Measurements from ENCODE around the gene TMEM132C.

The TMEM132C gene

DNA sequence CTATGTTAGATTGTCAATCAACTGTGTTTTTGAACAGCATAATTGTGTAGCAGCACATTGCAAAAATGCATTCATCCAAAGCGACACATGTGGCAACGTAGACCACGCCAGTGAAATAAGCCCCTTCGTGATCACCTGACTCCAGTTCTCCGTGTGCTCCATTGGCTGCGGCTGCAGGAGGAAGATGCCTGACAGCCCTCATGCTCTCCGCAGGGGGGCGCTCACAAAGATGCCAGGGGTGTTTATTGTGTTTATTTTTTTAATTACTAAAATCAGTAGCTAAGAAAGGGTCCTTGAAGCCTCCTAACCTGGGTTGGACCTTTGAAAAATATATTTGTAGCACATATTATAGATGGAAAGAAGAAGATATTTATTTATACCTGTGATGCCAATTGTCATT lies 440.5 kb downstream of the TMEM132C start:
- DNase-seq (ENCODE audit: low read depth in 2 of 2), result no peak

DNA sequence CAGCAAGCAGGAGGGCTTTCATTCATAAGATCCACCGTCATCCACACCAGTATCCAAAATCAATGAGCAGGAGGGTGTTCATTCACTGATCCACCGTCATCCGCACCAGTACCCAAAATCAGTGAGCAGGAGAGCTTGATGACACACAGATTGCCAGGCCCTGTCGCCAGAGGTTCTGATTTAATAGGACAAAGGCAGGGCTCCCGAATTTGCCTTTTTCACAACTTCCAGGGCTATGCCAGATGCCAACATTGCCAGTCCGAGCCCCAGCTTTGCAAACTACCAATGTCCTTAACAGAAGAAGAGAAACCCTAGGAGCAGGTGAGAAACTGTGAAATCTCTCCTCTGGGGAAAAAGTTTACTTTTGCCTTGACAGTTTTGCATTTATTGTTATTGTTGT lies 441.8 kb downstream of the TMEM132C start:
- DNase-seq (ENCODE audit: low read depth in 2 of 2), result no peak

DNA sequence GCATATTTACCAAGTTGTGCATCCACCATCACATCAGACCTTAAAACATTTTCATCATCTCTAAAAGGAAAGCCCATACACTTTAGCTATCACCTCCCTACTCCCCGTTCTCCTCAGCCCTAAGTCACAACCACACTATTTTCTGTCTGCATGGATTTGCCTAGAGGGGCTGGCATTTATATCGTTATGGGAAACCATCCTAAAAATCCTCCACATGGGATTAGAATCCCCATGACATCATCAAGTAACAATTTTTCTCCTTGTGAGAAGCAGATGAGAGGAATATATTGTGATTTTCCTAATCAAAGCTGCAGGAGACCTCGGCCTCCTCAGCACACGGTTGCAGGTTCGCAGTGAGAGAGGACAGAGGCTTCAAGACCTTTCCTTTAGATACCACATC lies 442.7 kb downstream of the TMEM132C start:
- DNase-seq (ENCODE audit: low read depth in 2 of 2), result no peak

DNA sequence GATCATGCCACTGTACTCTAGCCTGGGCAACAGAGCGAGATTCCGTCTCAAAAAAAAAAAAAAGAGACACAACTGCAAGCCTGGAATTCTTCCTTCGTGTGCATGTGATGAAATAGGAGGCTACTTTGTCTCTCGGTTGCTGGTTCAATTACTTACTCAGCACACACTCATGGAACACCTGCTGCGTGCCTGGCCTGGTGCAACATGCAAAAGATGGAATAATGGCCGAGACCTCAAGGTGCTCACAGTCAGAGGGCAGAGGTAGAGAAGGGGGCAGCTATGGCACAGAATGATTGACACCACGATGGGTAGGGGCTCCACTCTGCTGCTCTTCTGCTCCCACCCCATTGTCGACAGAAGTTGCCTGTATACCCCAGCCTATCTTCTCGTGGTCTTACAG lies 444.5 kb downstream of the TMEM132C start:
- no peak for DNase-seq (ENCODE audit: low read depth in 2 of 2)

- DNase-seq (ENCODE audit: low read depth in 2 of 2), result no peak
Measured at GRCh38 chr12:128712622-128713021, 445.7 kb downstream of the TMEM132C start.

- DNase-seq (ENCODE audit: low read depth in 2 of 2), result no peak
Measured at GRCh38 chr12:128715485-128715884, 448.5 kb downstream of the TMEM132C start.

DNA sequence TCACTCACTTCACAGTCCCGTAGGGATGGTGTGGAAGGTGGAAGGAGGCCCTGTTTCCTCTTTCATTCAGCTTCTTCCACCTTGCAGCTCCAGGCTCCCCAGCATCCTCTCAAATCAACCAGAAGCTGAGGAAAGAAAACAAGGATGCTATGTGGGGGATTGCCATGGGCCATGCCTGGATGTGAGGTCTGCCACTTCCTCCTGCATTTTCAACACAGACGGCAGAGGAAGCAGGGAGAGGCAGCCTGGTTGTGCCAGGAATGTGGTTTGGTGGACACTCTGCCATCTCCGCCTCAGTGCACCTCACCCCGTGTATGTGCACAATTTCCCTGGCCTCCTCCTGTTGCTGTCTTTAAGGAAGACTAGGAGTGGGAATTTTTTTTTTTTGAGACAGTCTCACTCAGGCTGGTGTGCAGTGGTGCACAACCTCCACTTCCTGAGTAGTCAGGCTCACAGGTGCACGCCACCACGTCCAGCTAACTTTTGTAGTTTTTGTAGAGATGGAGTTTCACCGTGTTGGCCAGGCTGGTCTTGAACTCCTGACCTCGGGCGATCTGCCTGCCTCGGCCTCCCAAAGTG lies 457.6 kb downstream of the TMEM132C start:
- DNase-seq (ENCODE audit: low read depth in 2 of 2), result no peak

DNA sequence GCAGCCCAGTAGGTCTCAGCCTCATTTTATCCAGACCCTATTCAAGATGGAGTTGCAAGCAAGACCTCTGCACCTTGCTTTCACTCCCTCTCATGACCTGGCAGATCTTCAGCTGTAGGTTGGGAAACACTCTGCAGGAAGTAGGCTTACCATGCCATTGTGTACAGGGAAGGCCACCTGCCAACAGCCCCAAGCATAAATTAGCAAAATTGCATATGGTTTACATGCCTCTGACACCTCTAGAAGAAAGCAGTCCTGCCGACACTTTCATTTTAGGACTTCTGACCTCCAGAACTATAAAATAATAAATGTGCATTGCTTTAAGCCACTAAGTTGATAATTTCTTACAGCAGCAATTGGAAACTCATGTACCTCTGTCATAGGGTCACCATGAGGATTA lies 459.9 kb downstream of the TMEM132C start:
- no peak for DNase-seq (ENCODE audit: low read depth in 2 of 2)

GRCh38 chr12:128727461-128727860 lies 460.5 kb downstream of the TMEM132C start:
- no peak for DNase-seq (ENCODE audit: low read depth in 2 of 2)

- no peak for DNase-seq (ENCODE audit: low read depth in 2 of 2)
Measured at GRCh38 chr12:128727999-128728398, 461.0 kb downstream of the TMEM132C start.

GRCh38 chr12:128729628-128730121 lies 462.7 kb downstream of the TMEM132C start:
- no peak for DNase-seq (ENCODE audit: low read depth in 2 of 2)

GRCh38 chr12:128734371-128734770 lies 467.4 kb downstream of the TMEM132C start:
- DNase-seq (ENCODE audit: low read depth in 2 of 2), result no peak

DNA sequence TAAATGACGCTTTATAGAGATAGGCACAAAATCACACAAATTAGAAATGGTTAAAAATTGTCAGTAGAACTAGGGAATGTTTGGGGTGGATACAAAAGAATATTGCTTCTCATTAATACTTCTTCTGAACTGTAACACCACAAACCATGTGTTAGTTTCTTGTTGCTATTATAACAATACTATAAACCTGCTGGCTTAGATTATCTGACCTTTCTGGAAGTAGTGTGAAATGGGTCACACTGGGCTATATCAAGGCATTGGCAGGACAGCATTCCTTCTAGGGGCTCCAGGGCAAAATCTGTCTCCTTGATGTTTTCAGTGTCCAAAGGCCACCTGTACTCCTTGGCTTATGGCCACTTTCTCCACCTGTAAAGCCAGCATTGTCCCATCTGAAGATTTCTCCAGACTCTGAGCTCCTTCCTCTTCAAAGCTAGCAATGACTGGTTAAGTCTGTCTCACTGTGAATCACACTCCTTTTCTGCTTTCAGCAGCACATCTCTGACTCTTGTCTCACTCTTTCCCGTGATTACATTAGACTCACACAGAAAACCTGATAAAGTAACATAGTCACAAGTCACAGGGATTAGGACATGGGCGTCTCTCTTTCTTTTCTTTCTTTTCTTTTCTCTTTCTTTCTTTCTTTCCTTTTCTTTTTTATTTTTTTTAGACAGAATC lies 470.5 kb downstream of the TMEM132C start:
- no peak for DNase-seq (ENCODE audit: low read depth in 2 of 2)

GRCh38 chr12:128743916-128744315 lies 476.9 kb downstream of the TMEM132C start:
- no peak for DNase-seq (ENCODE audit: low read depth in 2 of 2)

GRCh38 chr12:128745772-128746689 lies 479.1 kb downstream of the TMEM132C start:
- no peak for DNase-seq (ENCODE audit: low read depth in 2 of 2)

DNA sequence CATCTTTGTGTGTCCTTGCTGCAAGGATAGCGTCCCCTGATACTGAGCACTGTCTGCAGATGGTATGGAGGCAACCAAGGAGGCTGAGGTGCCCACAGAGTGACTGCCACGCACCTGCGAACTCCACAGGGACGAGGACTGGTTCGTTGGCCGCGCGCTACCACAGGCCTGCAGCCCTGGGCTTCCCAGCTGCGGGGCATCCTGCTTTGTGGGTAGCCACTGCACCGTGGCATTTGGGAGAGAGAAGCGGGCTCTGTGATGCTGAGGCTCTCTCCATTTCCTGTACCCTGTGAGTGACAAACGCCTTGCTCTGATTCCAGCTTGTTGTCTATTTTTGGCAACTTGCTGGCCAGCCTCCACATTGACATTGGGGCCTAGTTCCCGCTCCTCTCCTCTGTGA lies 480.5 kb downstream of the TMEM132C start:
- DNase-seq (ENCODE audit: low read depth in 2 of 2), result no peak

DNA sequence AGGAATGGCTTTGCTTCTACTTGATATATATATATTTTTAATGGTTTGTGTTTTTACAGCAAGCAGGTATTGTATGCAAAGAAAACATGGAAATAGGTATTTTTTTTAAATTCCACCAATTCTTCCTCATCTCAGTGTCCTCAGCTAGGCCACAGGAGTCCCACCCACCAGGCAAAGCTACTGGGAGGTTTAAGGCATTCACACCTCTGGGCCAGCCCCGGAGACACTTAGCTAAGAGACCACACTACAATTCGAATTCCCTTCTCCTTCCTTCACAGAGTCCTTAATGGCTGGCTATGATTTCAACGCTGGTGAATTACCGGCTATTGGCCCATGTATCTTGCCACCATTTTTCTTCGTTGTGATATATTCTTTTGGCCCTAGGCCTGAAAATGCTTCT lies 485.4 kb downstream of the TMEM132C start:
- DNase-seq (ENCODE audit: low read depth in 2 of 2), result no peak

DNA sequence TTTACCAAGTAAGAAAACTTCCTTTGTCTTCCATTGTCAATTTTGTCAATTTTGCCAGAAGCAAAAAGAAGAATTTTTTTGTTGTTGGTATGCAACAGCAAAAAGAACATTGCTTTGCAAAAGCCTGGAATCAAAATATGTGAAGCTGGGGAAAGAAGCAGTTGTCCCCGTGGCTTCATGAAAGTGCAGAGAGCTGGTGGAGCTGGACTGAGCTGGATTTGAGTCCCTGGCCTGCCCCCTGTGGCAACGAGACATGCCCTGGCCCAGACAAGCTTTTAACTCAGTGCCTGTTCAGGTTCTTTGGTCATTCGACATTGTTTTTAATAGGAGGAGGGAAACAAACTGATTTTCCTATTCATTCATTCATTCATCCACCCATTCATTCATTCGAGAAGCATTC lies 486.5 kb downstream of the TMEM132C start:
- no peak for DNase-seq (ENCODE audit: low read depth in 2 of 2)

DNA sequence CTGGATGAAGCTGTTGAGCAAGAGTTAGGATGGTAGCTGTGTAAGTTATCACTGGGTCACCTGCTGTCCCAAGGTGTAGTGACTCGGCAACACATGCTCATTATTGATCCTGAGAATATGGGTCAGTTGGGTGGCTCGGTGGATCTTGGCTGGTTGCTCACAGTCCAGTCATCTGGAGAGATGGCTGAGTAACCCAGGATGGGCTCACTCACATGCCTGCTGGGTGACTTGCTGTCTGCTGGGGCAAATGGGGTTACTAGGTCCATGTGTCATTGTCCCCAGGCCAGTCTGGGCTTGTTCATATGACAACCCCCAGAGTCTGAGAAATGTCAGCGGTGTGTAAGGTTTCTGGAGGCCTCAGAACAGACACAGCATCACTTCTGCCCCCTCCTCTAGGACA lies 487.3 kb downstream of the TMEM132C start:
- DNase-seq (ENCODE audit: low read depth in 2 of 2), result no peak

- no peak for DNase-seq (ENCODE audit: low read depth in 2 of 2)
Measured at GRCh38 chr12:128755566-128755965, 488.6 kb downstream of the TMEM132C start.

Measured in stimulated activated CD4-positive, alpha-beta T cell treated with anti-CD3 and anti-CD28 coated beads, Interleukin-12 subunit alpha, Interleukin-12 subunit beta, amount 100 ng/mL, for 24 hours (primary cell).